OCI-LY1 (cell line): ENCODE results near the gene HYDIN.

ENCODE experiments used
- H2AFZ ChIP-seq: fragments of 200-600 bp; sonication (generic), shearing (Covaris generic); 2 replicates; pipeline ENCODE4 v1.6.0; 2014; ENCODE audit warnings: antibody characterized with exemption, mild to moderate bottlenecking, low read length
- H3F3A ChIP-seq: fragments of 200-600 bp; sonication (generic), shearing (Covaris generic); 2 replicates; pipeline ENCODE4 v1.6.0; 2014; ENCODE audit warnings: mild to moderate bottlenecking, antibody characterized with exemption, low read length, moderate library complexity; ENCODE audit not compliant: insufficient read depth
- H3K27ac ChIP-seq: fragments of 200-600 bp; sonication (generic); 2 replicates; pipeline ENCODE4 v1.5.1; 2014; ENCODE audit warnings: low read length, mixed run types, mild to moderate bottlenecking, low read depth; ENCODE audit not compliant: poor library complexity, severe bottlenecking
- H3K27me3 ChIP-seq: fragments of 200-600 bp; sonication (generic); 2 replicates; pipeline ENCODE4 v1.6.0; 2014; ENCODE audit warnings: antibody characterized with exemption, mild to moderate bottlenecking, low read length, moderate library complexity; ENCODE audit not compliant: insufficient read depth
- H3K36me3 ChIP-seq: fragments of 200-600 bp; sonication (generic); 2 replicates; pipeline ENCODE4 v1.6.1; 2014; ENCODE audit warnings: mild to moderate bottlenecking, antibody characterized with exemption, low read length, moderate library complexity, mixed read lengths; ENCODE audit not compliant: insufficient read depth
- H3K4me1 ChIP-seq: fragments of 200-600 bp; sonication (generic); 2 replicates; pipeline ENCODE4 v1.5.1; 2014; ENCODE audit warnings: mild to moderate bottlenecking, low read length, moderate library complexity; ENCODE audit not compliant: insufficient read depth, severe bottlenecking
- H3K4me2 ChIP-seq: fragments of 200-600 bp; sonication (generic), shearing (Covaris generic); 2 replicates; pipeline ENCODE4 v1.6.1; 2014; ENCODE audit warnings: low read length
- H3K4me3 ChIP-seq: fragments of 200-600 bp; sonication (generic); 2 replicates; pipeline ENCODE4 v1.5.1; 2014; ENCODE audit warnings: low read length, low read depth, mild to moderate bottlenecking, mixed read lengths; ENCODE audit not compliant: poor library complexity, severe bottlenecking
- H3K79me2 ChIP-seq: fragments of 200-600 bp; shearing (Covaris generic); 2 replicates; pipeline ENCODE4 v1.6.1; 2016; ENCODE audit warnings: mixed run types, low read length, mixed read lengths; ENCODE audit not compliant: insufficient read depth
- H3K9ac ChIP-seq: fragments of 200-600 bp; sonication (generic), shearing (Covaris generic); 2 replicates; pipeline ENCODE4 v1.6.1; 2014; ENCODE audit warnings: mild to moderate bottlenecking, low read length, mixed read lengths
- H3K9me2 ChIP-seq: fragments of 200-600 bp; sonication (generic), shearing (Covaris generic); 2 replicates; pipeline ENCODE4 v1.6.1; 2014; ENCODE audit warnings: low read depth, mild to moderate bottlenecking, low read length, mixed read lengths
- H3K9me3 ChIP-seq: fragments of 200-600 bp; shearing (Covaris generic); 2 replicates; pipeline ENCODE4 v1.6.1; 2014; ENCODE audit warnings: low read length, mixed read lengths
- H4K20me1 ChIP-seq: fragments of 200-600 bp; sonication (generic), shearing (Covaris generic); 2 replicates; pipeline ENCODE4 v1.6.0; 2016; ENCODE audit warnings: mild to moderate bottlenecking, low read length; ENCODE audit not compliant: insufficient read depth
- CTCF ChIP-seq: fragments of 200-600 bp; sonication (generic), shearing (Covaris generic); IDR thresholded peaks from 2 replicates; pipeline ENCODE4 v1.5.1; 2017; ENCODE audit warnings: mild to moderate bottlenecking, antibody characterized with exemption, low read length, moderate library complexity, mixed read lengths
- EZH2 ChIP-seq: fragments of 200-600 bp; sonication (generic), shearing (Covaris generic); IDR thresholded peaks from 2 replicates; pipeline ENCODE4 v1.8.0; 2017; ENCODE audit warnings: borderline replicate concordance, mixed run types, mild to moderate bottlenecking, antibody characterized with exemption, low read length, moderate library complexity, mixed read lengths

Gene HYDIN

GRCh38 chr16:70765491-70765890 is 465.0 kb downstream of the HYDIN start:
- no peak overlapping the region for H3K4me3 ChIP-seq
- H3K36me3 ChIP-seq: peaks cover 8% of the 10 kb centered on the region; the same call in 1 of the 2 replicates
- TF ChIP-seq CTCF (no peak), EZH2 (no peak)
- no peak overlapping the region for H2AFZ ChIP-seq
- H3K27ac ChIP-seq: no peak overlapping the region
- no peaks in the 10 kb centered on the region for H3K79me2 ChIP-seq
- H3K4me2 ChIP-seq: no peak overlapping the region
- H3F3A ChIP-seq: no peaks in the 10 kb centered on the region
- no peaks in the 10 kb centered on the region for H3K9me2 ChIP-seq
- H4K20me1 ChIP-seq: no peaks in the 10 kb centered on the region
- H3K4me1 ChIP-seq: no peaks in the 10 kb centered on the region
- no peak overlapping the region for H3K9ac ChIP-seq
- H3K27me3 ChIP-seq: no peaks in the 10 kb centered on the region
- no peaks in the 10 kb centered on the region for H3K9me3 ChIP-seq

GRCh38 chr16:70764632-70765031 is 465.9 kb downstream of the HYDIN start:
- no peaks in the 10 kb centered on the region for H3K9me3 ChIP-seq
- H4K20me1 ChIP-seq: no peaks in the 10 kb centered on the region
- peaks cover 8% of the 10 kb centered on the region; the same call in 1 of the 2 replicates for H3K36me3 ChIP-seq
- no peaks in the 10 kb centered on the region for H3K27me3 ChIP-seq
- no peak overlapping the region for H3K4me2 ChIP-seq
- no peak overlapping the region for H3K27ac ChIP-seq
- no peak overlapping the region for H3K9ac ChIP-seq
- no peaks in the 10 kb centered on the region for H3K9me2 ChIP-seq
- no peak overlapping the region for H2AFZ ChIP-seq
- no peak overlapping the region for H3K4me3 ChIP-seq
- H3K79me2 ChIP-seq: no peaks in the 10 kb centered on the region
- H3K4me1 ChIP-seq: no peaks in the 10 kb centered on the region
- TF ChIP-seq CTCF: no peak
- no peak for TF ChIP-seq EZH2
- no peaks in the 10 kb centered on the region for H3F3A ChIP-seq

- Histone ChIP-seq H3K4me1 (no peaks in the 10 kb centered on the region), H2AFZ (no peak overlapping the region), H3K36me3 (peaks cover 8% of the 10 kb centered on the region; the same call in 1 of the 2 replicates), H3K27me3 (no peaks in the 10 kb centered on the region), H4K20me1 (no peaks in the 10 kb centered on the region), H3K9ac (no peak overlapping the region), H3K79me2 (no peaks in the 10 kb centered on the region), H3K9me3 (no peaks in the 10 kb centered on the region), H3K4me3 (no peak overlapping the region), H3K27ac (no peak overlapping the region), H3K4me2 (no peak overlapping the region), H3F3A (no peaks in the 10 kb centered on the region), H3K9me2 (no peaks in the 10 kb centered on the region)
- TF ChIP-seq EZH2 (no peak), CTCF (no peak)
Measured at GRCh38 chr16:70760221-70760620, 470.3 kb downstream of the HYDIN start.
